VCaP (cell line): Measurements from ENCODE around the gene UGT1A1.
A peak's percentile ranks its signal among the peaks of the same experiment; 100 is the strongest.

ENCODE experiments used
- H3K27ac ChIP-seq: fragments of 450-650 bp; 2 replicates; pipeline ENCODE4 v1.5.1; 2017
- TF ChIP-seq, protein P1 (sequence below): fragments of 450-650 bp; conservative IDR thresholded peaks from 2 replicates; pipeline ENCODE4 v1.5.1; 2017; ENCODE audit warnings: mild to moderate bottlenecking, moderate library complexity

Gene UGT1A1

DNA sequence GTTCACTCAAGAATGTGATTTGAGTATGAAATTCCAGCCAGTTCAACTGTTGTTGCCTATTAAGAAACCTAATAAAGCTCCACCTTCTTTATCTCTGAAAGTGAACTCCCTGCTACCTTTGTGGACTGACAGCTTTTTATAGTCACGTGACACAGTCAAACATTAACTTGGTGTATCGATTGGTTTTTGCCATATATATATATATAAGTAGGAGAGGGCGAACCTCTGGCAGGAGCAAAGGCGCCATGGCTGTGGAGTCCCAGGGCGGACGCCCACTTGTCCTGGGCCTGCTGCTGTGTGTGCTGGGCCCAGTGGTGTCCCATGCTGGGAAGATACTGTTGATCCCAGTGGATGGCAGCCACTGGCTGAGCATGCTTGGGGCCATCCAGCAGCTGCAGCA, at the start of gene UGT1A1:
Gene UGT1A1, plus strand, starts transcription at position 228 of the 400 bp plus-strand sequence. Its CDS starts 18 bp downstream, at position 246.
- TF ChIP-seq, protein P1, sequence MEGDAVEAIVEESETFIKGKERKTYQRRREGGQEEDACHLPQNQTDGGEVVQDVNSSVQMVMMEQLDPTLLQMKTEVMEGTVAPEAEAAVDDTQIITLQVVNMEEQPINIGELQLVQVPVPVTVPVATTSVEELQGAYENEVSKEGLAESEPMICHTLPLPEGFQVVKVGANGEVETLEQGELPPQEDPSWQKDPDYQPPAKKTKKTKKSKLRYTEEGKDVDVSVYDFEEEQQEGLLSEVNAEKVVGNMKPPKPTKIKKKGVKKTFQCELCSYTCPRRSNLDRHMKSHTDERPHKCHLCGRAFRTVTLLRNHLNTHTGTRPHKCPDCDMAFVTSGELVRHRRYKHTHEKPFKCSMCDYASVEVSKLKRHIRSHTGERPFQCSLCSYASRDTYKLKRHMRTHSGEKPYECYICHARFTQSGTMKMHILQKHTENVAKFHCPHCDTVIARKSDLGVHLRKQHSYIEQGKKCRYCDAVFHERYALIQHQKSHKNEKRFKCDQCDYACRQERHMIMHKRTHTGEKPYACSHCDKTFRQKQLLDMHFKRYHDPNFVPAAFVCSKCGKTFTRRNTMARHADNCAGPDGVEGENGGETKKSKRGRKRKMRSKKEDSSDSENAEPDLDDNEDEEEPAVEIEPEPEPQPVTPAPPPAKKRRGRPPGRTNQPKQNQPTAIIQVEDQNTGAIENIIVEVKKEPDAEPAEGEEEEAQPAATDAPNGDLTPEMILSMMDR: no peak
- no peak within 1 kb of the TSS for H3K27ac ChIP-seq

DNA sequence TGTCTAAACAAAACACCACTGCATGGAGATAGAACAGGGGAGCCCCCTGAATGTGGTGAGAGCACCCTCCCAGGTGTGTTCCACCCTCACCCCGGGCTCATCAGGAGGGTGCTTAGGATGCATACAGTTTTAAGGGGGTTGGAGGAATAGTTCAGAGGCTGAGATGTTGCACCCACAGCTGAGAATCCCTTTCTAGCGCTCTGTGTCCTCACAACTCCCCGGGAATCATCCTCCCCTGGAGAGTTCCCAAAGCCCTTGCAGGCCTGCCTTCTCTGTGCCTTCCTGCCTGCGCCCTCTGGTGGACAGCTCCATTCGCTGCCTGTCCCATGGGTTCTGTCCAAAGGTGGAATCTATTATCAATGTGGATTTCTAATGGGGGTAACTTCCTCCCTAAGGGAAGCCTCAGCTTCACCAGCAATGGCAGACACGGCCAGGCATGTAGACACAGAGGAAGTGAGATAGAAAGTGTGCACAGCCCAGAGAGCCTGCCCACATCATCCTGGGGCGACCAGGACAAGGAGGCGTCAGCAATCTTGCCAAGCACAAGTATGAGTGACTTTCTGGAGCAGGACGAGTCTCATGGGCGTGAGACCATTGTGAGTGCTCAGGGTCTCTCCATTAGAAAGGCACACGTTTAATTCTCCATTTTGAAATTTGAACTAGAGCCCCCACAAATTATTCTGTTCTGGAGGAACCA, 48.6 kb upstream of the UGT1A1 start:
- TF ChIP-seq, protein P1: peak; percentile 92
- peak overlapping the region; percentile 32; the same call in 1 of the 2 replicates for H3K27ac ChIP-seq

DNA sequence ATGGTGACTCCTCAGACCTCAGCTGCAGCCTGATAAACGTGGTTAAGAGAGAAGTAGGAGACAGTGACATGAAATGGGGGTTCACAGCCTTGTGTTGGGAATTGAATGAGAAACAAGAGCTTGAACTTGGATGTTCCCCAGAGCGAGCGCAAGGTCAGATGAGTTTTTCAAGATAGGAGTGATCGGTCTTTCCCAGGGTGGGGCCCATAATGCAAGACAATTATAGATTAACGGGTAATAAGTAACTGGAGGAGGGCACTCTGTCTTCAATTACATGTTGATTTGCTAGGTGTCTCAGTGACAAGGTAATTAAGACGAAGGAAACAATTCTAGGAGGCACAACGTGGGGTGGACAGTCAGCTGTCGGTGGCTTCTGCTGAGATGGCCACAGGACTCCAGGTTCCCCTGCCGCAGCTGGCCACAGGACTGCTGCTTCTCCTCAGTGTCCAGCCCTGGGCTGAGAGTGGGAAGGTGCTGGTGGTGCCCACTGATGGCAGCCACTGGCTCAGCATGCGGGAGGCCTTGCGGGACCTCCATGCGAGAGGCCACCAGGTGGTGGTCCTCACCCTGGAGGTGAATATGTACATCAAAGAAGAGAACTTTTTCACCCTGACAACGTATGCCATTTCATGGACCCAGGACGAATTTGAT, 47.3 kb upstream of the UGT1A1 start, which contains the start of gene UGT1A5:
Gene UGT1A5, plus strand, starts transcription at position 297 of the 651 bp plus-strand sequence. Its CDS starts 85 bp downstream, at position 382.
- H3K27ac ChIP-seq: no peak within 1 kb of the TSS

DNA sequence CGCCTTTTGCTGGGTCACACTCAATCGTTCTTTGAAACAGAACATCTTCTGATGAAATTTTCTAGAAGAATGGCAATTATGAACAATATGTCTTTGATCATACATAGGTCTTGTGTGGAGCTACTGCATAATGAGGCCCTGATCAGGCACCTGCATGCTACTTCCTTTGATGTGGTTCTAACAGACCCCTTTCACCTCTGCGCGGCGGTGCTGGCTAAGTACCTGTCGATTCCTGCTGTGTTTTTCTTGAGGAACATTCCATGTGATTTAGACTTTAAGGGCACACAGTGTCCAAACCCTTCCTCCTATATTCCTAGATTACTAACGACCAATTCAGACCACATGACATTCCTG, 46.8 kb upstream of the UGT1A1 start:
- no peak overlapping the region for H3K27ac ChIP-seq
- TF ChIP-seq, protein P1: no peak

More for the DNA sequence above, 47.3 kb upstream of the UGT1A1 start, which contains the start of gene UGT1A5:
- TF ChIP-seq, protein P1: no peak

DNA sequence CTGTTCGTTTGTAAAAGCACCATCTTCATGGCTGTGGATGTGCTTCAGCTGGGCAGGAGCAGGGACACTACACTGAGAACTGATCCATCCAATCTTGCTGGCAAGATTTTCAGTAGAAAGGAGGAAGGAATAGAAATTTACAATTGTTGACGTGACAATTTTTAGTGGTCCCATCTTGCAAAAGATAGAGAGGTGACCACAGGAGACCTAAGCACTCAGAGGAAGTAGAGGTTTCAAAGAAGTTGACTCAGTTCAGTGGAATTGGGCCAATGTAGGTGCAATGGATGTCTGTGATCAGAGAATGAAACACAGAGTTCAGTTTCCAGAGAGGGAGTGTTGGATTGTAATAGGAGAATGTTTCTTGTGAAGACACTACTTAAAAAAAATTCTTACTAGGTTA, 45.9 kb upstream of the UGT1A1 start:
- TF ChIP-seq, protein P1: no peak

DNA sequence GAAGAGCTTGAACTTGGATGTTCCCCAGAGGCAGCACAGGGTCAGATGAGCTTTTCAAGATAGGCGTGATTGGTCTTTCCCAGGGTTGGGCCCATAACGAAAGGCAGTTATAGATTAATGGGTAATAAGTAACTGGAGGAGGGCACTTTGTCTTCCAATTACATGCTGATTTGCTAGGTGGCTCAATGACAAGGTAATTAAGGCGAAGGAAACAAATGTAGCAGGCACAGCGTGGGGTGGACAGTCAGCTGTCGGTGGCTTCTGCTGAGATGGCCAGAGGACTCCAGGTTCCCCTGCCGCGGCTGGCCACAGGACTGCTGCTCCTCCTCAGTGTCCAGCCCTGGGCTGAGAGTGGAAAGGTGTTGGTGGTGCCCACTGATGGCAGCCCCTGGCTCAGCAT, 41.5 kb upstream of the UGT1A1 start, which contains the start of gene UGT1A4:
Gene UGT1A4, plus strand, starts transcription at position 185 of the 400 bp plus-strand sequence. Its CDS starts 85 bp downstream, at position 270.
- TF ChIP-seq, protein P1: no peak
- no peak within 1 kb of the TSS for H3K27ac ChIP-seq

More for the DNA sequence above, 45.9 kb upstream of the UGT1A1 start:
- no peak overlapping the region for H3K27ac ChIP-seq

DNA sequence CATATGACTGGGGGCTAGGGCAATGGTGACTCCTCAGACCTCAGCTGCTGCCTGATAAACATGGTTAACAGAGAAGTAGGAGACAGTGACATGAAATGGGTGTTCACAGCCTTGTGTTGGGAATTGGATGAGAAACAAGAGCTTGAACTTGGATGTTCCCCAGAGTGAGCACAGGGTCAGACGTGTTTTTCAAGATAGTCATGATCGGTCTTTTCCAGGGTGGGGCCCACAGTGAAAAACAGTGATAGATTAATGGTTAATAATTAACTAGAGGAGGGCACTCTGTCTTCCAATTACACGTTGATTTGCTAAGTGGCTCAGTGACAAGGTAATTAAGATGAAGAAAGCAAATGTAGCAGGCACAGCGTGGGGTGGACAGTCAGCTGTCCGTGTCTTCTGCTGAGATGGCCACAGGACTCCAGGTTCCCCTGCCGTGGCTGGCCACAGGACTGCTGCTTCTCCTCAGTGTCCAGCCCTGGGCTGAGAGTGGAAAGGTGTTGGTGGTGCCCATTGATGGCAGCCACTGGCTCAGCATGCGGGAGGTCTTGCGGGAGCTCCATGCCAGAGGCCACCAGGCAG, 31.3 kb upstream of the UGT1A1 start, which contains the start of gene UGT1A3:
Gene UGT1A3, plus strand, starts transcription at position 320 of the 579 bp plus-strand sequence. Its CDS starts 85 bp downstream, at position 405.
- H3K27ac ChIP-seq: no peak within 1 kb of the TSS
- TF ChIP-seq, protein P1: no peak

DNA sequence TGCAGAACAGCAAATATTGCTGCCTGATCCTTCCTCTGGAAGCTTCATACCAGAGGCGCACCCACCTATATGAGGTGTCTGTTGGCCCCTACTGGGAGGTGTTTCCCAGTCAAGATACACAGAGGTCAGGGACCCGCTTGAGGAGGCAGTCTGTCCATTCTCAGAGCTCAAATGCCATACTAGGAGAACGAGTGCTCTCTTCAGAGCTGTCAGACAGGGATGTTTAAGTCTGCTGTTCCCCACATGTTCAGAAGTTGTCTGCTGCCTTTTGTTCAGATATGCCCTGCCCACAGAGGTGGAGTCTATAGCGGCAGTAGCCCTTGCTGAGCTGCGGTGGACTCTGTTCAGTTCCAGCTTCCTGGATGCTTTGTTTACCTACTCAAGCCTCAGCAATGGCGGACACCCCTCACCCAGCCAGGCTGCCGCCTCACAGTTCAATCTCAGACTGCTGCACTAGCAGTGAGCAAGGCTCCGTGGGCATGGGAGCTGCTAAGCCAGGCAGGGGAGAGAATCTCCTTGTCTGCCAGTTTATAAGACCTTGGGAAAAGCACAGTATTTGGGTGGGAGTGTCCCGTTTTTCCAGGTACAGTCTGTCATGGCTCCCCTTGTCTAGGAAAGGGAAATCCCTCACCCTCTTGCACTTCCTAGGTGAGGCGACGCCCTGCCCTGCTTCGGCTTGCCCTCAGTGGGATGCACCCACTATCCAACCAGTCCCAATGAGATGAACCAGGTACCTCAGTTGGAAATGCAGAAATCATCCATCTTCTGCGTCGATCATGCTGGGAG, 23.0 kb upstream of the UGT1A1 start:
- peak overlapping the region; percentile 22; the same call in 1 of the 2 replicates for H3K27ac ChIP-seq
